ENCODE data around the gene LRP1B.

LRP1B gene

GRCh38 chr2:141417246-141417797, 713.5 kb downstream of the LRP1B start:
- no peaks in the 10 kb centered on the region for H3K4me1 ChIP-seq (ENCODE audit: control insufficient read depth, low read length)
- no peaks in the 10 kb centered on the region for H3K79me2 ChIP-seq (ENCODE audit: control insufficient read depth, low read length)
- TF ChIP-seq CTCF (IDR thresholded peaks at IDR 0.05; ENCODE audit: low read depth, low read length, poor library complexity, severe bottlenecking) = no peak
- no peak for TF ChIP-seq EZH2phosphoT487 (IDR thresholded peaks at IDR 0.05; ENCODE audit: borderline replicate concordance, low read length)
- H3K9me2 ChIP-seq (replicated peaks; ENCODE audit: control insufficient read depth, low read length) = no peaks in the 10 kb centered on the region
- H3K27ac ChIP-seq (ENCODE audit: low read depth, low read length) = no peak overlapping the region
- H3K9me3 ChIP-seq (ENCODE audit: control insufficient read depth, insufficient read depth, low read length) = no peaks in the 10 kb centered on the region
- no peak overlapping the region for H3K4me3 ChIP-seq (ENCODE audit: low read length)
- no peaks in the 10 kb centered on the region for H3K27me3 ChIP-seq (ENCODE audit: control insufficient read depth, low read length)
- H4K20me1 ChIP-seq (ENCODE audit: control insufficient read depth, insufficient read depth, low read depth, low read length) = no peaks in the 10 kb centered on the region
- H3F3A ChIP-seq (ENCODE audit: control insufficient read depth, insufficient read depth) = no peaks in the 10 kb centered on the region
- H3K36me3 ChIP-seq (ENCODE audit: control insufficient read depth, low read length) = no peaks in the 10 kb centered on the region
- no peak overlapping the region for H3K4me2 ChIP-seq (ENCODE audit: low read length)

GRCh38 chr2:141411419-141411818, 719.4 kb downstream of the LRP1B start:
- TF ChIP-seq CTCF (IDR thresholded peaks at IDR 0.05; ENCODE audit: low read depth, low read length, poor library complexity, severe bottlenecking) (no peak), EZH2phosphoT487 (IDR thresholded peaks at IDR 0.05; ENCODE audit: borderline replicate concordance, low read length) (no peak)
- Histone ChIP-seq H3K4me3 (ENCODE audit: low read length) (no peak overlapping the region), H3K9me2 (replicated peaks; ENCODE audit: control insufficient read depth, low read length) (no peaks in the 10 kb centered on the region), H3F3A (ENCODE audit: control insufficient read depth, insufficient read depth) (no peaks in the 10 kb centered on the region), H3K4me1 (ENCODE audit: control insufficient read depth, low read length) (no peaks in the 10 kb centered on the region), H3K4me2 (ENCODE audit: low read length) (no peak overlapping the region), H4K20me1 (ENCODE audit: control insufficient read depth, insufficient read depth, low read depth, low read length) (no peaks in the 10 kb centered on the region), H3K27ac (ENCODE audit: low read depth, low read length) (no peak overlapping the region), H3K36me3 (ENCODE audit: control insufficient read depth, low read length) (no peaks in the 10 kb centered on the region), H3K79me2 (ENCODE audit: control insufficient read depth, low read length) (no peaks in the 10 kb centered on the region), H3K27me3 (ENCODE audit: control insufficient read depth, low read length) (no peaks in the 10 kb centered on the region), H3K9me3 (ENCODE audit: control insufficient read depth, insufficient read depth, low read length) (no peaks in the 10 kb centered on the region)

GRCh38 chr2:141399270-141399669, 731.5 kb downstream of the LRP1B start:
- H4K20me1 ChIP-seq (ENCODE audit: control insufficient read depth, insufficient read depth, low read depth, low read length) = no peaks in the 10 kb centered on the region
- no peak overlapping the region for H3K4me2 ChIP-seq (ENCODE audit: low read length)
- no peak overlapping the region for H3K27ac ChIP-seq (ENCODE audit: low read depth, low read length)
- no peaks in the 10 kb centered on the region for H3K27me3 ChIP-seq (ENCODE audit: control insufficient read depth, low read length)
- H3K9me3 ChIP-seq (ENCODE audit: control insufficient read depth, insufficient read depth, low read length) = no peaks in the 10 kb centered on the region
- no peaks in the 10 kb centered on the region for H3K79me2 ChIP-seq (ENCODE audit: control insufficient read depth, low read length)
- no peaks in the 10 kb centered on the region for H3F3A ChIP-seq (ENCODE audit: control insufficient read depth, insufficient read depth)
- no peaks in the 10 kb centered on the region for H3K4me1 ChIP-seq (ENCODE audit: control insufficient read depth, low read length)
- H3K4me3 ChIP-seq (ENCODE audit: low read length) = no peak overlapping the region
- TF ChIP-seq CTCF (IDR thresholded peaks at IDR 0.05; ENCODE audit: low read depth, low read length, poor library complexity, severe bottlenecking) (no peak), EZH2phosphoT487 (IDR thresholded peaks at IDR 0.05; ENCODE audit: borderline replicate concordance, low read length) (no peak)
- H3K36me3 ChIP-seq (ENCODE audit: control insufficient read depth, low read length) = no peaks in the 10 kb centered on the region
- no peaks in the 10 kb centered on the region for H3K9me2 ChIP-seq (replicated peaks; ENCODE audit: control insufficient read depth, low read length)
